EL (cell line): ENCODE results near the gene GATB.

Experiments
- DNase-seq: peaks from one replicate; pipeline ENCODE4 v3.0.0-alpha.2; 2016

GATB gene

DNA sequence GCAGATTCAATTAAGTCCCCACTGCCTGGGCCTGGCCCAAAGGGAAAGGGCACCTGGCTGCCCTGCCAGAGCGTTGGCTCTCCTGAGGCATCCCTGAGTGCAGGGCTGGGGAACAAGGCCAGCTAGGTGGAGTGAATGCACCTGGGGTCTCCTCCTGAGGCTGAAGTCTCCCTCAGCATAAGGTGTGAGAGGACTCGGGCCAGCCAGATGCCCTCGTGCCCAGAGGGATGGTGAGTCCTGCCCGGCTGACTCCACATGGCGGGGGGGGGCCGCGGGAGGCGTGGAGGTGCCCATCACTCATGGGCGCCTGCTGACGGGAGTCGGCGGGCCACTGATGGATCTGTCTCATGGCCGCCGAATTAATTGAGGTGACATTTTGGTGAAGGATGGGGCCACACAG, 87.8 kb downstream of the GATB start:
- no peak for DNase-seq

DNA sequence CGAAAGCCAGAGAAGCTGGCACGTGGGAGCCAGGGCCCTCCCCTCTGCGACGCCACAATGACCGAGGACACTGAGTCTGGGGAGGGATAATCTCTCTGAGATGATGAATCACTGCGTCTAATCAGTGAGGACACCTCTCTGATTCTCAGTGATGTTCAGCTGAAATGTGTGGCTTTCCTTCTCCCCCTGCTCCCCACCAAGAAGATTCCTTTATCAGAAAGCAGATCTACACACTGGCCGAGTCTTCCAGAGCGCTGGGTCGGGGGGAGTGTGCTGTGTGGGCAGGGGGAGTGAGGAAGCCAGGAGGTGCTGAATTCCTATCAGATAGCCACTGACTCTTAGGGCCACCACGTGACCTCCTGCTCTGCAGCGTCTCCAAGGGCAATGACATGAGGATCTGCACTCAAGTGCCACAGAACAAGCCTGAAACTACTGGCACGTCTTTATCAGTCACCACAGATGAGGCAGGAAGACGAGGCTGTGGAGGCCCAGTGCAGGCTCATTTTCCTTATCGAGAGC, 89.2 kb downstream of the GATB start:
- no peak for DNase-seq

DNA sequence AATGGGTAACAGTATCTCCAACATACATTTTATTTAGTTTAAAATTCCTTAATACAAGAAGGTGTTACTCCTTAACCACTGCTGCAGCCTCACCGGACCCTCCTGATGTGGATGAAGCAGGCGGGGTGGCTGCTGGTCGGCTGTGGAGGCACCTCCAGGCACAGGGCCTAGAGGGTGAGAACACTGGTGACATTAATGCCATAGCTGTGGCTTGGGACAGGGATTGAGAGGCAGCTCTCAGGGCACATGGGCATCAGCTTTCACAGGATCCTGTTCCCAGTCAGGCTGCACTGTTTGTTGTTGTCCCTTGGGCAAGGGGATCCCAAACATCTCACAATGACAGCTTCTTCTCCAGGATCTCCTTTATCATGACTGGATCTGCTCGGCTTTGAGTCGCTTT, 90.0 kb downstream of the GATB start:
- no peak for DNase-seq

DNA sequence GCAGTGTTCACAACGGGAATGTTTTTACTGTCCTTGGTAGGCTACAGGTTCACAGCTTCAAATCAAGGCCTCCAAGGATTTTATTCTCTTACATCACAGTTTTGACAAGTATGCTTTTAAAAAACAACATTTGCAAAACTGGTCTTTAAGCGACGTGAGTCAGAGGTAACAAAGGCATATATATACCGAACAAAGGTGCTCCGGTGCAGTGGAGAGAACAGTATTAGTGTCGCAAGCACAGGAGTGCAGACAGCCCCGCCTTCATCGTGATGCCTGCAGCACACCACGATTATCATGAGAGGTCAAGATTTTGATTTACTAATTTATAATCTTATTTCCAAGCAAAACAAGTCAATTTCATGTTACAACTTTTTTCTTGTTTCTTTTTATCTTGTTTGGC, 90.8 kb downstream of the GATB start:
- DNase-seq, result no peak

DNA sequence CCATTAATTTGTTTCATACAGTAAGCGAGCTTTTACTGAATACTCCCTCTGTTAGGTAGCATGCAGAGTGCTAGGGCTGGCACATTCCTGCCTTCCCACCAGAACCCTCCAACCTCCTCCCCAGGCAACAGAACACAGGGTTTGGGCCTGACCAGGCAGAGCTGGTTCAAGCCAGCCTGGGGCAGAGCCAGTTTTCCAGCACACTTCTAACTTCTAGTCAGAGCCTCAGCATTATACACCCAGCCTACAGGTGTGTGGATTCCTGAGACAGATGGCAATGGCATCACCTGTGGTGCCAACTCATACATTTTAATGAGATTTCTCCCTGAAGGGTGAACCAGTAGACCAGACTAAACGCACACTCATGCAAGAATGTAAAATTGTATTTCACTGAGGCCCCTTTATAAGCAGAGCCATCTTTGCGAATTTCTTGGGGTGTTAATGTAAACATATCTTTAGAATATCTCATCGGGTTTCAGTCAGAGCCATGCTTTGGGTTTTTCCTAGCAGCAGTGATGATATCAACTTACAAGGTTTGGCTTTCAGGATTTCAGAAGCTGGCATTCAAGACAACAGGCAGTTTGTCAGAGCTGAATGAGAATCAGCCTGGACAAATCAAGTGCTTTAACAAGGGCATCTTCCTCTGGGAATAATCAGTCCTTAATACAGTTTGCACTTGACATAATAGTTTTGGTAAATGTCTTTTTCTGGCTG, 92.0 kb downstream of the GATB start:
- DNase-seq, result peak; percentile 27

DNA sequence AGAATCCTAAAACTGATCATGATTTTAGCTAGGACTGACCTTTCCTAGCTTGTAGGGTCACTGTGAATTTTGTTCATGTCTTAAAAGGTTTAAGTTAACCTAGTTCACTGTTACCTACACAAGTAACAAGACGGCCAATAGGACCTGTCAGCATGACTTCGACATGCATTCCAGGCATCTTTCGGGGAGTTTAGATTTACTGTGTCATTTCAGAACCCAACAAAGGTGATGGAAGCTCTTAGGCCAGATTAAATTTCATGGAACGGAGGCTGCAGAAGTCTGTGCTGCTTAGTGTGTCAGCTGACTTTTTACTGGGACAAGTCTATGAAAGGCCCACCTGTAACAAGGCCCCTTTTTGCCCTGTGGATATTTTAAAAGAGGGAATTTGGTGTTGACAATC, 93.1 kb downstream of the GATB start:
- no peak for DNase-seq

DNA sequence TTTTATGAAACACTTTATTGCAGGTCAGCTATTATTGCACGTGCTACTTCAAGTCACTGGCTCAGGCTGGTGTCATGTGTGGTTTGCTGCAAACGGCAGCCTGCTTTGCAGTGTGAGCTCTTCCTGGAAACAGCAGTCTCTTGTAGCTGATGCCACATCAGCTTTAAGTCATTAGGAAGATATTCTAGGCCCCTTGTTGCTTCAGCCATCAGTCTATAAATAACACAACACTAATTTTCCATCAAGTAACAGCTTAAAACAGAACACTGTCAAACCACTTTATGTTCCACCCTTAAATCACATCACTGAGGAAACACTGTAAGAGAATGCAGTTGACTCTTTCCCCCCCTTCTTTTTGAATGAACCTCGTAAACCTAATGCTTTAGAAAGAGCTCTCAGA, 93.8 kb downstream of the GATB start:
- no peak for DNase-seq

DNA sequence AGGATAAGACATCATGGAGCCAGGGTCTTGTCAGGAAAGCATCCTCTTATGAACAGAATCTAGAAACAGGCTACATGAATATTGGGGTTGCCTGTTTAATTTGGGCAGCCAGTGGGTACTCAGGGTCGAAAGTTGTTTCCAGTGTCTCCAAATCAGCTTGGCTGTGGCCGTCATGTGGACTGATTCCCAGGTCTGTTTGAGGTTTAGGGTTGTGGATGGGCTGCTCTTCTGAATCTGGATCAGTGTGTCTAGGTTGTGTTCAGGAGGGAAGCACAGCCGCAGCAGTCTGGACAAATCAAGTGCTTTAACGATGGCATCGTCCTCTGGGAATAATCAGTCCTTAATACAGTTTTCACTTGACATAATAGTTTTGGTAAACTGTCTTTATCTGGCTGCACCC, 94.3 kb downstream of the GATB start:
- no peak for DNase-seq

DNA sequence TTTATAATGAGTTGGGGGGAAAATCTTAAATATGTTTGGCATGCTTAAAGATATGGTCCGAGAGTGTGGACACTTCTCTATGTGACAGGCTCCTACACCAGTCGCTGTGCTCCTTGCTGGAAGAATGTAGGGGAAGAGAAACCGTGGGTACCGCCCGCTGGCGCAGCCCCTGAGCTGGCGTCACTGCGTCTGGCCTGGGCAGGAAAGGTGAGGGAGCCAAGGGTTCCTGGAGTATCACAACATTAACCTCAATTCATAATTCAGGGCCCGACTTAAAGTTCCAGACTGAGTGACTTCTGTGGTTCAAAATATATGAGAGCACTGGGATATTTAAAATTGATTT, 95.1 kb downstream of the GATB start:
- DNase-seq, result no peak

DNA sequence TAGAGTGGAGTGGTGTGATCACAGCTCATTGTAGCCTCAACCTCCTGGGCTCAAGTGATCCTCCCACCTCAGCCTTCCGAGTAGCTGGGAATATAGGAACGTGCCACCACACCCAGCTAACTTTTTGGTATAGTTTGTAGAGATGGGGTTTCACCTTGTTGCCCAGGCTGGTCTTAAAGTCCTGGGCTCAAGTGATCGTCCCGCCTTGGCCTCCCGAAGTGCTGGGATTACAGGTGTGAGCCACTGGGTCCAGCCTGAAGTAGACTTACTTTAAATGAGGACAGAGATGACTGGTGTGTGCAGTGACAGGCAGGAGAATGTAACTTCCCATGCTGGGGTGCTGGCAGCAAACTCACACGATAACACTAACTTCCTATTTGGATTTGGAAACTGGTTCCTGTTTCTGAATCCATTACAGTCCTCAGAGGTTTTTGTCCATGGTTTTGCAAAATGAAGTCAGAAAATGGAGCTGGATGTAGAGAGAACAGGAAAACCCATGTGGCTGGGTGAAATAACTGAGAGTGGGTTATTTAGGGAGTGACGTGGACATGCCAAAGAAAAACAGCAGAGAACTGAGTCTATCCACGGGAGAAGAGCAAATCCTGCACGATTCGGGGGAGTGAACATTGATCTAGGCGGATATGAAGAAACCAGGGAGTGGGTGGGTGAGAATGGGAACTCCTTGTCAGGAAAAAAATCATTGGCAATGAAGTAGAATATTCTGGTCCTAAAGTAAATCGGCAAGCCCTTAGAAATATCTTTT, 95.6 kb downstream of the GATB start:
- DNase-seq, result no peak

DNA sequence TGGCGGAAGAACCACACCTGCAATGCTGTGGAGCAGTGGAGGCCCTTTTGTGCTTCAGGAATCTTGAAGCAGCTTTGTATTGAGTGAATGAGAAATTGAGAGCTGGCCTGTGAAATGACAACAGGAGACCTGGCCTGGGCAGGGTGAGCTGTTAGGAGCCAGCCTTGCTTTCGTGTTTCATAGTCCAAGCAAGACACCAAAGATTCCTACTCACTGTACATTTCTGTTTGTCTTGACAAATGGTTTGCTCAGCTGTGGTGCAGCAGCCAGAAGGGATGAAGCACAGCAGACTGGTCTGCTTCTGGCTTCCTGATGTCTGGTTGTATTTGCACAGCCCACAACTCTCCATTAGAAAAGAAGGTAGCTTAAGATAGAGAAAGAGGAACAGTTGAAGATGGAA, 96.5 kb downstream of the GATB start:
- no peak for DNase-seq

DNA sequence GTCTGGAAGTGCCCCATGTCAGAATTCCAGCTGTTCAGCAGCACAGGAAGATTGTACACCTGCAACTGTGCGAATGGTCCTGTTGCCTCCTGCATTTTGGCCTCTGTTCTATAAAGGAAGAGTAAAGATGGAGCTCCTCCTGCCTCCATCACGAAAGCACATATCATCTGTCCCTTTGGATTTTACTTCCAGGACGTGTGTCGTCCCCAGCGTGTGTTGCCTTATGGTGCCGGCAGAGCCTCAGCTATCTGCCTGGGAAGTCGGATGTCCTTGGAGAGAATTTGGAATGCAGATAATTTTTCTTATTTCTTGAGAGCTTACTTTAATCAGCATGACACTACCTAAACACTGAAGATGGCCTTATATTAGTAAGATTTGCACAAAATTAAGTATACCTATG, 97.7 kb downstream of the GATB start:
- DNase-seq, result no peak

DNA sequence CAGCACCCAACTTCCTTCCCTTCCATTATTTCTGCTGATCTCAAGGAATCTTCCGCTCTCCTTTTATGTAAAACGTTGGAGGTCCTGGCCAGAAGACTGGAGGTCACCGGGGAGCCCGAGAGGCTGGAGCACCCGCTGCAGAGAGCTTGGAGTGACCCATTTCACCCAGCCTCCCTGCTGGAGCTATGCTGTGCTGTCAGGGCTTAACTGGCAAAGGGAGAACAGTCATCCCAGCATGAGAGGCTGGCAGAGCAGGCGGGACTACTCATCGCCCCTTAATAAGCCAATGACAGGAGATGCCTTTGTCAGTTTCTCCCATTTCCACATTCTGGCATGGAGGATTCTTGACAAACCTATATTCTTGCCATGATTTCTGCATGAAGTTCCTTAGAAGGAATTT, 98.9 kb downstream of the GATB start:
- DNase-seq, result no peak

DNA sequence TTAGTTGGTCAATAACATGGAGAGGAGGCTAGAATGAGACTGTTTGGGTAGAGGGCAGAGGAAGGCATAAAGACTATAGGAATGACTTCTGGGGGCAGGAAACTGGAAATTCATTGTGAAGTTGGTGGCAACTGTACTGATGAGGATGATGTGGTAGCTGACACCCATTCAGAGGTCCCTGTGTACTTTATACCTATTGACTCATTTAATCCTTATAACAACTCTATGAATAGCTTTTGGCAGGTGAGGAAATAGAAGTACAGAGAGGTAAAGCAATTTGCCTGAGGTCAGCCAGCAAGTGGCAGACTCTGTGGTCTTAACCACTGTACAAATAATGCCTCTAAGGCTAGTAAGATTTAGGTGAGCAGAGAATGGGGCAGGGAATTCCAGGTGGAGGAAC, 100.1 kb downstream of the GATB start:
- DNase-seq, result no peak

DNA sequence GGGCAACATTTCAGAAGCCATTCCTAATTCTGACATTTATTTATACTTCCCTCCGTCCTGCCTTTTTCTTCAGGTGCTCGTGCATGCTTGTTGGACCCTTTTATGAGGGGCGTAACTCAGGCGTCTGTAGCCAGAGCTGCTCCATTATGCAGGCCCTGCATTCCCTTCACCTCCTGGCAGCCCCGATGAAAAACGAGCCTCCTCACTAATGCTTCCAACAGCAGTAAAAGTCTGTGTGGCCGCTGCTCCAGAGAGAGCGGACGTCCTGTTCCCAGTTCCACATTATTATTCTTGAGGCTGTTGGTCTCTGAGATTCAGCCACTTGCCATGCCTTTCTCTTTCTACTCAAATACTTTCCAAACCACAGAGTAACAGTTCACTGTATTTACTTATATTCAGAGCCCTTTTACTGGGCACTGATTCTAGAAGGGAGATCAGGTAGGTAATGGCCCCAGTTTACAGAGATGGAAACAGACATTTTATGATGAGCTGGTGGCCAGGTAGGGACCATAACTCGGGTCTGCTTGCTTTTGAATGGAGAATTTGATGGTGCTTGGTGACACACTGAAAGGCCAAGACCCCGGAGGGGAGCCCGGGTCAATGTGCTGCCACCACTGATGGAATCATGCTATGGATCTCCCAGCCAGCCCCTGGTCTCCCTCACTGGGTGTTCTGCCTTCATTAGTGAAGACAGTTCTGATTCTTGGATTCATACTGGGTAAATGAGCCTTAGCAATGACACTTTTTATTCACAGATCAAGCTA, 101.0 kb downstream of the GATB start:
- DNase-seq, result no peak

DNA sequence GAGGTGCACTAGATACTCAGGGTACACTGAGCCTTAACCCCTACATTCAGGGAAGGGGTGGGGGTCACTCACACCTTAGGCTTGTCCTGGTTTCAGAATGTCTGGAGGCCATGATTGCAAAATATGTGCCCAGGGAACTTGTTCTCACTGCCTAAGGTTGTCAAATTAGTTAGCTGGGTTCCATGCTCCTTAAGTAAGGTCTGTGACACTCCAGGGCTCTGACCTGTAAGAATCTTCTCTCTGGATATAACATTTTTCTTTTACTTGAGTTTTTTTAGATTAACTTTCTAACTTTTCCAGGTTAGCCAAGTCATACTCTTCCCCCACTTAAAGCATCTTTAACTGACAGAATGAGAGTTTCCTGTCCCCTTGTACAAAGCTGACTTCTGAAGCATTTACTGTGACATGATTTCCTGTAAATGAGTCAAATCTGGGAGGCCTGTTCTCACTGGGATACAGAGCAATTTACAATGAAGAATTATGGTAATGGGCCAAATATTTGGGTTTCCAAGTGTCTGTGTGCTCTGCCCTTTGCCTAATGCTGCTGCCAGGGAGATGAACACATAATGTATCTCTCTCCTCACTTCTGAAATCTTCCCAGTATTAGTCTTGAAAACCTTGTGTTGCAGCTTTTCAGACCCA, 101.7 kb downstream of the GATB start:
- peak; percentile 60 for DNase-seq

DNA sequence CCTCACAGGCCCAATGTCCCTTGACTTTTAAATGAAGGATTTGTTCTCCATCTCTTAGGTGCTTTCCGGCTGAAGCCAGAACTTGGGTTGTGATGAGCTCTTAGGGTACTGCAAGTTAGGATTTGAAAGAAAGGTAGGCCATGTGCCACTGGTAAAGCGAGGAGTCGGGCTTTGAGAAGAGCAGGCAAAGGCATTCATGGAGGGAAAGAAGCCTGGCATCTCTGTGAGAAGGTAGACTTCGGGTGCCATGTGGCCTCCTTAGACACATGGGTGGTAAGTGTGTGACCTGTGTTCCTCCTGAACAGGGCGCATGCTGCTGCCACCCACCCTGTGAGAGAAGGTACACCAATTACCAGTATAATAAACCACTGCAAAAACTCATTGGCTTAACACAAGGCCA, 102.9 kb downstream of the GATB start:
- DNase-seq, result no peak

DNA sequence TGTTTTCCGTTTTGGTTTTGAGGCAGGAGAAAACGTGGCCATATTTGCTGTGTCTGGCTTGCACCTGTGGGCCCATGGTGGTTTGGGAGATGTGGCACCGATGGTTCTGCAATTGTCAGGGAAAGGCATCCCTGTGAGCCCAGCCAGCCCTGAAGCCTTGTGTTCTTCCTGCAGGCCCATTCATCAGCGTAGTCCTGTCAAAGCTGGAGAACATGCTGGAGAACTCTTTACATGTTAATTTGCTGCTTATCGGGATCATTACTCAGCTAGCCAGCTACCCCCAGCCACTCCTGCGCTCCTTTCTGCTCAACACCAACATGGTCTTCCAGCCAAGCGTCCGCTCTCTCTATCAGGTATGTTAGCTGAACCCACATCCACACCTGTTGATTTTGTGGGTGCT, 104.7 kb downstream of the GATB start:
- DNase-seq, result no peak

DNA sequence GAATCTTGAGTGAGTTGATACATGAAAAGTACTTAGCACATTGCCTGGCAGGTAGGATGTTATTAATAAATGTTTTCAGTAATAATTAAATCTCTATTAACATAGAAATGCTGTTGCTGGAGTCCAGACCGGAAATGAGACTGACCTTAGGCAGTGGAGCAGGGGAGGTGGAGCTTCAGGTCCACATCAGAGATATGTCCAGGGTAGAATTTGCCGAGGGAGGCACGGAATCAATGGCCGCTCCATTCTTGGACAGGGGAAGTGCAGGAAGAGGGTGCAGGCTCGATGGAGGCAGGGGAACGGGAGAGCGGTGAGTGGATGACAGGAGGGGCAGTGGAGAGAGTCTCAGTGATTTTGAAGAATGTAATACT, 107.3 kb downstream of the GATB start:
- DNase-seq, result peak; percentile 22

DNA sequence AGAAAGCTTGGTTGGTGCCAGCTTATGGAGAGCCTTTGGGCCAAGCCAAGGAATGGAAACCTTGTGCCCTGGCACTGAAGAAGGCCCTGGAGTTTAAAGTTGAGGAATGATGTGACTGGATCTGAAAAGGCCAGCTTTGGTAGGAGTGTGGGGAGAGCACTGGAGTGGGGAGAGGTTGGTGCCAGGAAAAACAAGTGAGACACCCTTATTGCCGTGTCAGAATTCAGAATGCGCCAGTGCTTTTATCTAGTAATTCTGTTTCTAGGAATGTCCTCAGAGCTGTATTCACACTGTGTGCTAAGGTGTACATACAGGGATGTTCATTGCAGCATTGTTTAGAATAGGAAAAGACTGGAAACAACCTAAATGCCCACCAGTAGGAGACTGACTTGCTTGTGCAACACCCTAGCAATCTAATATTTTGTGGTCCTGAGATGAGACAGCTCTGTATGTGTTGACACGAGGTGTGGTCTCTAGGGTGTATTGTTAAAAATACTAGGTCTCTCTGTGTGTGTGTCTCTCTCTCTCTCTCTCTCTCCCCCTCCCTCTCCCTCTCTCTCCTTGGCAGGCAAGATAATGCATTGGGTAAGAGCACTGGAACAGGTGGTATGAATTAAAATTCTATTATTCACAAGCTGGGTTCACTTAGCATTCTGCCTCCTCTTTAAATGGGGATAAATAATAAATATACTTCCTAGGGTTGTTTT, 107.8 kb downstream of the GATB start:
- DNase-seq, result peak; percentile 28

DNA sequence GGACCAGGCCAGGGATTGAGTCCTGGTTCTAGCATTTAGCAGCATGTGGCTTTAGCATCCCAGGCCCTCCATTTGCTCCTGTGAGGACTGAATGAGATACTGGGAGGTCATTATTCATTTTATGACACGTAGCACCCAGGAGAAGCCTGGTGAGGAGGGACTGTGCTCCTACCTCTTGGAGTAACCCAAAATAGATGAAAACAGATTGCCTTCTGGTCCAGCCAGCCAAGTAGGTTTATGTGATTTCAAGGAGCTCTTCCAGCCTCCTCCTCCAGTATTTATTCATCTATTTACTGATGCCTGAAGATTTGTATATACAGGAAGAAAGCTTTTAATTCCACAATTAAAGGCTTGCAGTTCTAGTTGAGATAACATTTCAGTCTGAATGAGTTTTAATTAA, 109.3 kb downstream of the GATB start:
- DNase-seq, result no peak

DNA sequence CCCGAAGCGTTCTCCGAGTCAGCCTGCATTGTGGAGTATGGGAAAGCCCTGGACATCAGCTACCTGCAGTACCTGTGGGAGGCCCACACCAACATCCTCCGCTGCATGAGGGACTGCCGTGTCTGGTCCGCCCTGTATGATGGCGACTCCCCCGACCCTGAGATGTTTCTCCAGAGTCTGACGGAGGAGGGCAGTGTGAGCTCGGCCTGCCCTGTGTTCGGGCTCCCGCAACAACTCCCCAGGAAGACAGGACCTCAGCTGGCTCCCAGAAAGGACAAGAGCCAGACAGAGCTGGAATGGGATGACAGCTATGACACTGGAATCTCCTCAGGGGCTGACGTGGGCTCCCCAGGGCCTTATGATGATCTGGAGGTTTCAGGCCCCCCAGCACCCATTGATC, 111.3 kb downstream of the GATB start:
- no peak for DNase-seq

DNA sequence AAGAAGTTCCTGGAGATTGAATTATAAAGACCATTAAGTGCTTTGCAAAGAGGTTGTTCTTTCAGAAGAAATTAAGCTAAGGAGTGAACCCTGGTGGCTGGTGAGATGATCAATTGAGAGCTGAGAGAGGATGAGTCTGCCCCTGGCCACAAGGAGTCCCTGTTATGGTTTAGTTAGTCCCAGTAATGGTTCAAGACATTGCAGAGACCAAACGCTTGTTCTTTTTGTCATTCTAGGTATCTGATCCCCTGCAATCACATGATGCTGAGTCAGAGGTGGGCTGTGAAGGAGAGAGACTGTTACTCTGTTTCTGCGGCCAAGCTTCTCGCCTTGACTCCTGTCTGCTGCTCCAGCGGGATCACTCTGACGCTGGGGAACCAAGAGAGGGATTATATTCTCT, 114.5 kb downstream of the GATB start:
- DNase-seq, result no peak
